ENCODE measurements around the gene STN1. TPM values are rescaled to one million over a fixed set of nuclear protein-coding genes. Genes with fewer than 3 reads are reported as not detected.

The STN1 gene
- total RNA-seq, 1 donor: 28.7 TPM

- Histone ChIP-seq H3K4me1 (ENCODE audit: insufficient read depth, low read length) (no peaks in the 10 kb centered on the region), H3K9me3 (ENCODE audit: low read depth, low read length) (no peaks in the 10 kb centered on the region), H3K27me3 (ENCODE audit: insufficient read depth, low read length) (no peaks in the 10 kb centered on the region), H3K4me3 (ENCODE audit: low read length) (no peak overlapping the region)
Observed at GRCh38 chr10:103872137-103872931, 45.6 kb downstream of the STN1 start.

- Histone ChIP-seq H3K27me3 (ENCODE audit: insufficient read depth, low read length) (no peaks in the 10 kb centered on the region), H3K9me3 (ENCODE audit: low read depth, low read length) (no peaks in the 10 kb centered on the region), H3K4me3 (ENCODE audit: low read length) (no peak overlapping the region)
Observed at GRCh38 chr10:103871006-103871405, 47.0 kb downstream of the STN1 start.

DNA sequence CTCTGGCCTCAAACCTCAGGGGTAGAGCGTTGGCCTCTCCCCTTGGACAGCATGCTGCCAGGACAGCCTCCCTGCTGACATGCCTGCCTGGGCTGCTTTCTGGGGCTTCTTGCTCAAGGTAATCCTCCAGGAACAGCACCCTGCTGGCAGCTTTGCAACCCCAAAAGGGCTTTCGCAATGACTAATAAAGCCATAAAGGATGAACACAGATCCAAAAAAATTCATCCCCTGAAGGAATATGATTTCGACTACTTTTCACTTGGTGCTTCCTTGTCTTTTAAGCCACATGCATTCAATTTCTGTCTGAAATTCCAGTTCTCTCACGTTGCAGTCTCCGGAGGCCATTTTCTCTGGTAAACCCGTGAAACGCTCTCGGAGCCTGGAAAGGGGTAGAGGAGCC, 47.5 kb downstream of the STN1 start:
- no peaks in the 10 kb centered on the region for H3K4me1 ChIP-seq (ENCODE audit: insufficient read depth, low read length)
- H3K9me3 ChIP-seq (ENCODE audit: low read depth, low read length): no peaks in the 10 kb centered on the region
- no peak overlapping the region for H3K4me3 ChIP-seq (ENCODE audit: low read length)
- no peaks in the 10 kb centered on the region for H3K27me3 ChIP-seq (ENCODE audit: insufficient read depth, low read length)

More at GRCh38 chr10:103871006-103871405, 47.0 kb downstream of the STN1 start:
- H3K4me1 ChIP-seq (ENCODE audit: insufficient read depth, low read length): no peaks in the 10 kb centered on the region

DNA sequence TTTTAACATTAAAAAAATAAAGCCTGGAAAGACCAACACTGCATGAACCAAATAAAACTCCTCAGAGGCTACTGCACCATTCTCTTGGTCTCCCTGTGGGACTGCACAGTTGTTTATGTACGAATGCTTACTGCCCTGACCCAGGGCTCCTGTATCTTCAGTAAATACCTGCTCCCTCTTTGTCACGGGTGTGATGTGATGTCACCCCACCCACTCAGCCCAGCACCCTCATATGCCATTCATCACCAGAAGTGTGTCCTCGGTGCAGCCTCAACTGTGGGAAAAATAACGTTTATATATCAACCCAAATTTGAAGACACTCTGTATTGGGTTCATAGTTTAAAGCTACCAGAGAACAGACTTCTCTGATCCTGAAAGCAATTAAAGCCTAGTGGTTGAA, 48.6 kb downstream of the STN1 start:
- Histone ChIP-seq H3K9me3 (ENCODE audit: low read depth, low read length) (peaks cover 7% of the 10 kb centered on the region), H3K27me3 (ENCODE audit: insufficient read depth, low read length) (no peaks in the 10 kb centered on the region), H3K4me3 (ENCODE audit: low read length) (no peak overlapping the region), H3K4me1 (ENCODE audit: insufficient read depth, low read length) (no peaks in the 10 kb centered on the region)

- H3K4me1 ChIP-seq (ENCODE audit: insufficient read depth, low read length): no peaks in the 10 kb centered on the region
- peaks cover 7% of the 10 kb centered on the region for H3K9me3 ChIP-seq (ENCODE audit: low read depth, low read length)
- no peaks in the 10 kb centered on the region for H3K27me3 ChIP-seq (ENCODE audit: insufficient read depth, low read length)
- no peak overlapping the region for H3K4me3 ChIP-seq (ENCODE audit: low read length)
Observed at GRCh38 chr10:103868200-103868599, 49.8 kb downstream of the STN1 start.

- no peak overlapping the region for H3K4me3 ChIP-seq (ENCODE audit: low read length)
- no peaks in the 10 kb centered on the region for H3K4me1 ChIP-seq (ENCODE audit: insufficient read depth, low read length)
- peaks cover 6% of the 10 kb centered on the region for H3K27me3 ChIP-seq (ENCODE audit: insufficient read depth, low read length)
- H3K9me3 ChIP-seq (ENCODE audit: low read depth, low read length): peaks cover 7% of the 10 kb centered on the region
Observed at GRCh38 chr10:103861505-103861904, 56.5 kb downstream of the STN1 start.

DNA sequence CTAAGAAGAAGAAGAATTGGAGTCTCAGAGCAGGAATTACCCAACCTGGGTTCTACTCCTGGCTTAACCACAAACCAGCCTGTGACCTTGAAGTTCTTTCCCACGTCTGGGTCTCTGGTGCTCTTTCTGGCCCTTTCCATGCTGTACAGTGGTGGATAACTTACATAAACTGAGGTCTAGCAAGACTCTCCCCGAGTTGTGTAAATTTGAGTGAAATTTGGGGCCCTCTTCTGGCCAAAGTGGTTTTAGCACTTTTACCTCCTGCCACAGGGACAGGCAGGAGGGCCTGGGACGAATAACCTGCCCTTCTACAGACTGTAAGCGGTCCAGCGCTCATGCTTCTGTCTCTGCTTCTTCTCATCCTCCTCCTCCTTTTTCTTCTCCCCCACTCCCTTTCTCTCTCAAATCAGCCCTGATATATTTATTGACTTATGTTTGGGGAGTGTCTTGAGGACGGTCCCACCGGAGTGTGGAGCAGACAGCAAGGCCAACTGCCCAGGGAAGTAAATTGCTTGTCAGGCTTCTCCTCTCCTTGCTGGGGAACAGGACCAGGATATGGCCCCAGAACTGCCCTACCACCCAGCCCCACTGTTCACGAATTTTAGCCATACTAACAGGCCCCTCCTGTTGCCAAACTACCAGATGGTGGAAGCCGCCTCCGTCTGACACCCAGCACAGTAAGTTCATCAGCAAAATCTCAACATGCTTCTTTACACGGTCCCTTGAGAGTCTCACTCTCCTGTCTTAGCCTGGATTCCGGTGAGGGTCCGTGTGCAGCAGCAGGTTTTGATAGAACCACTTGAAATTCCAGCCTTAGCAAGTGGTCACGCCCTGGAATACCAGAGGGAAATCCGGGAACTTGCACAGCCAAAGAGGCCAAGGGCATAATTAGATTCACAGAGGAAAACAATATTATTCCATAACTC, 58.6 kb downstream of the STN1 start:
- Histone ChIP-seq H3K9me3 (ENCODE audit: low read depth, low read length) (no peaks in the 10 kb centered on the region), H3K4me1 (ENCODE audit: insufficient read depth, low read length) (peaks cover 8% of the 10 kb centered on the region), H3K4me3 (ENCODE audit: low read length) (no peak overlapping the region), H3K27me3 (ENCODE audit: insufficient read depth, low read length) (peaks cover 20% of the 10 kb centered on the region)

DNA sequence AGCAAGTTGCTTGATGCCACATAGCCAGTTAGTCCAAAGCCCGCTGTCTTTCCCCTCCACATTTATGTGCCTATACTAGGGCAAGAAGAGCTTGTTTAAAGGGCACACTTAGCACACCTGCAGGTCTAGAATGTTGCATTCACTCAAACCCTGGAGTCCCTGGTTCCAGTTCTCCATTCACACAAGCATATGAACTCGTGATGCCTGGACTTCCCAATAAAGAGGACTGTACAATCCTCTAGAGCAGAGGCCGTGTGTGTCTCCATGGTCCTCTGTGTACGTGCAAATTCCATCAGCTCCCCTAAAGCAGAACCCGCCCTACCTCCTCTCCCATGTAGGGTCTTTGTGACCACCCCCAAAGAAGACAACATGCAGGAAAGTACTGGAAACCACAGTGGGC, 59.6 kb downstream of the STN1 start:
- Histone ChIP-seq H3K27me3 (ENCODE audit: insufficient read depth, low read length) (peaks cover 30% of the 10 kb centered on the region), H3K4me3 (ENCODE audit: low read length) (no peak overlapping the region), H3K9me3 (ENCODE audit: low read depth, low read length) (no peaks in the 10 kb centered on the region), H3K4me1 (ENCODE audit: insufficient read depth, low read length) (peaks cover 10% of the 10 kb centered on the region)

DNA sequence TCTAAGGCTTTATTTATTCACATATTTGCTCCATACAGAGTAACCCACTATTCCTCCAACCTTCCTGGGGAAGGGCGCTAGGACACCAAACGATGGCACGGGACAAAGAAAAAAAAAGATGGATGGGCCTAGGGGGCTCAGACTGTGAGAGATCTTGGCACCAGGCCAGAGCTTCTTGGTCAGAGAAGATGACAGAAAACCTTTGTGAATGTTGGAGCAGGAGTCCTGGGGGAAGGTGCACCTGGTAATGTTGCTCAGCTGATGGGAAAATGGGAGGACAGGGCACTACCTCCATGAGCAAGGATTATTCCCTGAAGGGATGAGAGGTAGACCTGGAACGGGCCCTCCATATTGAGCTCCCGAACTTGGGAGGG, 61.2 kb downstream of the STN1 start:
- H3K4me3 ChIP-seq (ENCODE audit: low read length): no peak overlapping the region
- peaks cover 37% of the 10 kb centered on the region for H3K27me3 ChIP-seq (ENCODE audit: insufficient read depth, low read length)
- H3K4me1 ChIP-seq (ENCODE audit: insufficient read depth, low read length): peaks cover 10% of the 10 kb centered on the region
- H3K9me3 ChIP-seq (ENCODE audit: low read depth, low read length): no peaks in the 10 kb centered on the region

- H3K4me3 ChIP-seq (ENCODE audit: low read length): no peak overlapping the region
Observed at GRCh38 chr10:103855852-103856796, 61.9 kb downstream of the STN1 start.

GRCh38 chr10:103855424-103855823, 62.6 kb downstream of the STN1 start, which contains the start of gene SH3PXD2A:
SH3PXD2A (minus strand) TSS chr10:103855576; CDS start chr10:103855266, 310 bp downstream.
- Histone ChIP-seq H3K27me3 (ENCODE audit: insufficient read depth, low read length) (peaks cover 37% of the 10 kb centered on the region), H3K4me1 (ENCODE audit: insufficient read depth, low read length) (peaks cover 16% of the 10 kb centered on the region), H3K4me3 (ENCODE audit: low read length) (no peak within 1 kb of the TSS), H3K9me3 (ENCODE audit: low read depth, low read length) (no peaks in the 10 kb centered on the region)

More at GRCh38 chr10:103855852-103856796, 61.9 kb downstream of the STN1 start:
- Histone ChIP-seq H3K4me1 (ENCODE audit: insufficient read depth, low read length) (peaks cover 10% of the 10 kb centered on the region), H3K27me3 (ENCODE audit: insufficient read depth, low read length) (peaks cover 37% of the 10 kb centered on the region), H3K9me3 (ENCODE audit: low read depth, low read length) (no peaks in the 10 kb centered on the region)

- H3K4me1 ChIP-seq (ENCODE audit: insufficient read depth, low read length): peaks cover 21% of the 10 kb centered on the region
- no peaks in the 10 kb centered on the region for H3K9me3 ChIP-seq (ENCODE audit: low read depth, low read length)
- no peak overlapping the region for H3K4me3 ChIP-seq (ENCODE audit: low read length)
- peaks cover 37% of the 10 kb centered on the region for H3K27me3 ChIP-seq (ENCODE audit: insufficient read depth, low read length)
Observed at GRCh38 chr10:103854686-103855391, 63.1 kb downstream of the STN1 start.

DNA sequence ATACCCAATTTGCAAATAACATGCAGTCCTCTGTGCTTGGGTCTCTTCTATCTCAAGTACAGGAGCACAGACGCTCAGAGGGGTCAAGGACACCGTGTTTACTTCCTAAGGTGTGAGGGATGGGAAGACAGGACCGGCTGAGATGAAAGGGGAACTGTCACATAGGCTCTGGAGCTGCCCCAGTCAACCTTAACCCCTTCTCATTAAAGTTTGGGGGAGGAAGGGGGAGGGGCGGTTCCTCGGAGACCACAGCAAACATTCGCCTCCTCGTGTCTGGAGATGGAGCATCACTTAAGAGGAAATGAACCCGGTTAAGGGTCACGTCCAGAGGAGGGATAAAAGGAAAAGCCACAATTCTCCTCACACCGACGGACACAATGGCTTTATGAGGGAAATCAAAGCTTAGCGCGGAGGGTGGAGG, 63.7 kb downstream of the STN1 start:
- no peaks in the 10 kb centered on the region for H3K9me3 ChIP-seq (ENCODE audit: low read depth, low read length)
- H3K4me3 ChIP-seq (ENCODE audit: low read length): no peak overlapping the region
- peaks cover 37% of the 10 kb centered on the region for H3K27me3 ChIP-seq (ENCODE audit: insufficient read depth, low read length)
- H3K4me1 ChIP-seq (ENCODE audit: insufficient read depth, low read length): peaks cover 24% of the 10 kb centered on the region
